ENCODE results near the gene XBP1.
"Not testable (repeated sequence)": the region's sequence is repeated elsewhere in the genome, so short reads cannot be mapped to it uniquely, and the experiment has no call there.

Gene XBP1

DNA sequence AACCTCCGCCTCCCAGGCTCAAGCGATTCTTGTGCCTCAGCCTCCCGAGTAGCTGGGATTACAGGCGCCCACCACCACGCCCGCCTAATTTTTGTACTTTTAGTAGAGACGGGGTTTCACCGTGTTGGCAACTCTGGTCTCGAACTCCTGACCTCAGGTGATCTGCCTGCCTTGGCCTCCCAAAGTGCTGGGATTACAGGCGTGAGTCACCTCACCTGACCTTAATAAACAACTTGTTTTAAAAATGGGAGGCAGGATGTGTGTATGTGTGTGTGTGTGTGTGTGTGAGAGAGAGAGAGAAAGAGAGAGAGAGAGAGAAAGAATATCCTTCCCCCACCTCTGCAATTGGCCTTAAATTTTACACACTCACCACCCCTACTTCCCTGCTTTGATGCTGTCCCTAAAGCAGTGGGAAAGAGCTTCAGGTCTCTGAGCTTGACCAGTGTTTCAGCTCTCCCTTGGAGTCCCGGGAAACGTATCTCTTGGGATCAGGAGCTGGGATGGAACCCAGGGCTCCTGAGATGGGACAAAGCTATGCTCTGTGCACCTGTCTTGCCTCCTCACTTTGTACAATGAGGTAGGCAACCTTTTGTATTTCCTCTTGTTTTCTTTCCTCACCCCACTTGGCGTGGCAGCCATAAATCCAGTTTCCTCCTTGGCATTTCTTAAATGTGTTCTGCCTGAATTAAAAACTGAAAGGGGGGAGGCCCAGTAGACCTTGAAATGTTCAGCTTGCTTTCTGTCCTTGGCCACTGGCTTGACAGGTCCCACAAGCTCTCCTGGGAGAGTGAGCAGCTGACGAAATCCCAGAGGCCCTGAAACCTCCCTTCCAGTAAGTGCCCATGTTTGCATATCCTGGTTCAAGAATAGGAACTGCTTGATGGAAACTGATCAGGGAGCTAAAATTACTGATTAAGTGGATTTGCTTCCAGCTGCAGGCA is 17.8 kb upstream of the XBP1 start:
- DNase-seq (ENCODE audit: low read depth in 2 of 2), result no peak

DNA sequence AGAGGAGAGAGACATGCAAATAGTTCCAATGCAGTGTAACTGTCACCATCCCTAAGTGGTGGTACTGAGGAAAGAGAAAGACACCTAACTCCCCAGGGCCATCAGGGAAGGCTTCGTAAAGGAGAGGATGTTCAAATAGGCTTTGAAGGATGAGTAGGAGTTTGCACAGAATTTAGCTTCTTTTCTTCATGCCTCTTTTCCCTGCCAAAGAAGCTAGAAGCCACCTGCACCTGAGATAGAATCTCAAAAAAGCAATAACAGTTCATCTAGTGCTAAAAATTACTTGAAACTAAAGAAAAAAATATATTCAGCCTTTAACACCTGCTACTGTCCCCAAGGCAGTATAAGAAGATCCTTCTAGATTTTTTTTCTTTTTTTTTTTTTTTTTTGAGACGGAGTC is 16.7 kb upstream of the XBP1 start:
- DNase-seq (ENCODE audit: low read depth in 2 of 2), result no peak

DNA sequence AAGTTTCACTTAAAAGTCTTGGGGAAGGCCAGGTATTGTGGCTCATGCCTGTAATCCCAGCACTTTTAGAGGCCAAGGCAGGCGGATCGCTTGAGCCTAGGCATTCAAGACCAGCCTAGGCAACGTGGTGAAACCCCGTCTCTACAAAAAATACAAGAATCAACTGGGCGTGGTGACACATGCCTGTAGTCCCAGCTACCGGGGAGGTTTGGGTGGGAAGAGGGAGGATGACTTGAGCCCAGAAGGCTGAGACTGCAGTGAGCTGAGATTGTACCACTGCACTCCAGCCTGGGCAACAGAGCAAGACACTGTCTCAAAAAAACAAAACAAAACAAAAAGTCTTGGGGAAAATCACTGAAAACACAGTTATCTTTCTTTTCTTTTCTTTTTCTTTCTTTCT is 15.4 kb upstream of the XBP1 start:
- no peak for DNase-seq (ENCODE audit: low read depth in 2 of 2)

DNA sequence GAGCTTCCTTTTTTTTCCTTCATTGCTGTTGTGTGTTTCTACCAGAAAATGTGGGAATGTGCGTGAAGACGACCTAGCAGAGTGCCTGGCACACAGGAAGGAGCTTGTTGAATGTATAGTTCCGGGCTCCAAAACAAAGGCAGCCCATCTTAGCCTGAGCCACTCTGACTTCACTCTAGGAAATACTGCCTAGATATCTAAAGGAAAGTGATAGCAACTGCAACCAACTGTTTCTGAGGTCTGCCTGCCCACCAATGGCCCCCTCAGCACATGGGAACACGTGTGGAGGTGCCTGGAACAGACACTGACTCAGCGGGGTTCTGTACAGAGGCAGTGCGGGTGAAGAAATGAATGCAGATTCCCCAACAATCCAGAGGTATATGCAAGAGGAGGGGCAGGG is 14.7 kb upstream of the XBP1 start:
- no peak for DNase-seq (ENCODE audit: low read depth in 2 of 2)

DNA sequence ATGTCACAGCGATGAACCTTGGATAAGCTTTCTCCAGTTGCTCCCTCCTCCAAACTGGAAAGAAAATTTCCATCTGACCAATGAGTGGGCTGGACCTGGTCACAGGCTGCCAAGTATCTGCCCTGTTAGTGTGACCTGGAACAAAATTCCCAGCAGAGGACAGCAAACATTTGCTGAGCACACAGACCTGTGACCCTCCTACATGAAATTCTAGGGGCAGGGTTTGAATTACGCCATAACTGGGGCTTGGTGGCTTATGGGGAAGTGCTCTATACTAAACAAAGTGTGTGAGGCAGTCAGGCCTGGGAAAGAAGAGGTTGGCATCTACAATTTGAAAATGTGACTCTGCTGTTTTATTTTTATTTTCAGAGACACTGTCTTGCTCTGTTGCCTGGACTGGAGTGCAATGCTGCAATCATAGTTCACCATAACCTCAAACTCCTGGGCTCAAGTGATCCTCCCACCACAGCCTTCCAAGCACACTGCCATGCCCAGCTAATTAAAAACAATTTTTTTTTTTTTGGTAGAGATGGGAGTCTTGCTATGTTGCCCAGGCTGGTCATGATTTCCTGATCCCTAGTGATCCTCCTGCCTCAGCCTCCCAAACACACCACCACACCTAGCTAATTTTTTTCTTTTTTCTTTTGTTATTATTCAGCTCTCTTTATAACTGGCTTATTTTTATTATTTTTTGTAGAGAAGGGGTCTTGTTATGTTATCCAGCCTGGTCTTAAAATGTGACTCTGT is 13.6 kb upstream of the XBP1 start:
- no peak for DNase-seq (ENCODE audit: low read depth in 2 of 2)

DNA sequence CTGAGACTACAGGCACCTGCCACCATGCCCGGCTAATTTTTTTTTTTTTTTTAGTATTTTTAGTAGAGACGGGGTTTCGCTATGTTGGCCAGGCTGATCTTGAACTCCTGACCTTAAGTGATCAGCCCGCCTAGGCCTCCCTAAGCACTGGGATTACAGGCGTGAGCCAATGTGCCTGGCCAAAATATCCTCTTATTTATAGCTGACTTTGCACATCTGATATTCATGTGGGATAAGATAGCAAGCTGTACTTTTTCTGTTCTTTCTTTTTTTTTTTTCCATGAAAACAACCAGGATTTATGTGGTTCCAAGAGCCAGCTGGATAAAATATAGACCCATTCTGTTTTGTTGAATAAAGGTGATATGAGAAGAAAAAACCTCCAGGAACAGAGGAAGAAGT is 12.1 kb upstream of the XBP1 start:
- no peak for DNase-seq (ENCODE audit: low read depth in 2 of 2)

DNA sequence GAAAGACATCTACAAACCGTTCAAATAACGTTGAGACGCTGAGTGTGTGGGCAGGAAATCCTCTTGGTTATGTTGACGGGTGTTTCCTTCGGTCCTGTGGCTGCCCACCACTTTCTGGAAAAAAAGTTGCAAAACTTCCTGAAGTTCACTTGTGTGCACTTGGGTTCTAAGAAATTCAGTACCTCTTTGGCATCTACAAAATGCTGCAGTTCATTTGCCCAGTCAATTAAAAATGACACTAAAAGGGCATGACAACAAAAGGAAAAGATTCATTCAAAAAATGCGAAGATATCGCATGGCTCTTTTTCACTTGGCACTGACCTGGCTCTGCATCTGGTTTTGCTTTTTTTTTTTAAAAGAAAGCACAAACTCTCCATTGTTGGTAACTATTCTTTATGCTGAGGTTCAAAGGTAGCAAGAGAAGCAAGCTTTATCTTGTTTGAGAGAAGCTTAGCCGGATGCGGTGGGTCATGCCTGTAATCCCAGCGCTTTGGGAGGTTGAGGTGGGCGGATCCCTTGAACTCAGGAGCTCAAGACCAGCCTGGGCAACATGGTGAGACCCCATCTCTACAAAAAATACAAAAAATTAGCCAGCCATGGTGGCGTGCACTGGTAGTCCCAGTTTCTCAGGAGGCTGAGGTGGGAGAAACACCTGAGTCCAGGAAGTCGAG is 10.6 kb upstream of the XBP1 start:
- DNase-seq (ENCODE audit: low read depth in 2 of 2), result no peak

DNA sequence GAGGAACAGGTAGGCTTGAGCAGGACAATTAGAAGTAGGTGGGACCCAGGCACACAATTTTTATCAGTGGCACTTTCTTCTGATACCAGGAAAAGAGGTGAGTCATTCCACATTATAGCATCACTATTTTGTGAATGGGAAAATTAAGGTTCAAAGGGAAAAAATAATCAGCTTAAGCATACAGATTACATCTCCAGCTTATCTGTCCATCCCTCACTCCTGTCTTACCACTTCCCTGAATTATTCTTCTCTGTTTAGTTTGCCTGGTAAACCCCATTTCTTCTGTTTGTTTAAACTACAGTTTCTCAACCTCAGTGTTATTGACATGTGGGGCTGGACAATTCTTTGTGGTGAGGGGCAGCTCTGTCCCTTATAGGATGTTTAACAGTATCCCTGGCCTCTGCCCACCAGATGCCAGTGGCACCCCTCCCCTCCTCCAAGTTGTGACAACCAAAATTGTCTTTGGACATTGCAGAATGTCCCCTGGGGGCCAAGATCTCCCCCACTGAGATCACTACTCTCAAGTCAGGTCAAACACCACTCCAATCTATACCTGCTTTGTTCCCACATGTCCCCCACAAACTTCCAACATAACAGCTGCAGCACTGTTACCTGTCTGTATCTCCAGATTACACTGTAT is 8.5 kb upstream of the XBP1 start:
- DNase-seq (ENCODE audit: low read depth in 2 of 2), result no peak

DNA sequence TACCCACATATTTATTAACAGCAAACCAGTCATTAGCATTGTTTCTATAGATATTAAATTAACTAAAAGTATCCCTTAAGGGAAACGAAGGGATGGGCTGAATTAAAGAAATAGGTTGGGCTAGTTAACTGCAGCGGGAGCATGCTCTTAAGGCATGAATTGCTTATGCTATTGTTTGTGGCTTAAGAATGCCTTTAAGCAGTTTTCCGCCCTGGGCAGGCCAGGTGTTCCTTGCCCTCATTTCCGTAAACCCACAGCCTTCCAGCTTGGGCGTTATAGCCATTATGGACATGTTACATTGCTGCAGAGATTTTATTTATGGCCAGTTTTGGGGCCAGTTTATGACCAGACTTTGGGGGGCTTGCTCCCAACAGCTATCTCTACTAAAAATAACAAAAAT is 5.1 kb upstream of the XBP1 start:
- DNase-seq (ENCODE audit: low read depth in 2 of 2), result not testable (repeated sequence)

DNA sequence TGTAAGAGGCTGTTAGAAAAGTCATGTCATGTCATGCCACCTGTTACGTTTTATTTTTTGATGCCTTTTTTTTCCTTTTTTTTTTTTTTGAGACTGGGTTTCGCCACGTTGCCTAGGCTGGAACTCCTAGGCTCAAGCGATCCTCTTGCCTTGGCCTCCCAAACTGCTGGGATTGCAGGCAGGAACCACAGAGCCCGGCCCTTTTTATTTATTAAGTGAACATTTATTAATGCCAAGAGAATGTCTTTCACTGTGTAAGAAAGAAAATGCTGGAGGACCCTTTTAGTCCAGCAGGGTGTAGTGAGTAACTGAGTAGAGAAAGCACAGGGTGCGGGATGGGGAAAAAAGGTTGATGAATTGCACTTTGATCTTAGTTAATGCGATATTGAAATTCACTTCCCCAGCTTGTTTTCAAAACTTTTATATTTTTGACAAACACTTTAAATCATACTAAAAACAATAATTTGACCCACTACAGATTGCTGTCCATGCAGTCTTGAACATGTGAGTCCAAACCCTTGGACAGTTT is 2.3 kb upstream of the XBP1 start:
- DNase-seq (ENCODE audit: low read depth in 2 of 2), result no peak

DNA sequence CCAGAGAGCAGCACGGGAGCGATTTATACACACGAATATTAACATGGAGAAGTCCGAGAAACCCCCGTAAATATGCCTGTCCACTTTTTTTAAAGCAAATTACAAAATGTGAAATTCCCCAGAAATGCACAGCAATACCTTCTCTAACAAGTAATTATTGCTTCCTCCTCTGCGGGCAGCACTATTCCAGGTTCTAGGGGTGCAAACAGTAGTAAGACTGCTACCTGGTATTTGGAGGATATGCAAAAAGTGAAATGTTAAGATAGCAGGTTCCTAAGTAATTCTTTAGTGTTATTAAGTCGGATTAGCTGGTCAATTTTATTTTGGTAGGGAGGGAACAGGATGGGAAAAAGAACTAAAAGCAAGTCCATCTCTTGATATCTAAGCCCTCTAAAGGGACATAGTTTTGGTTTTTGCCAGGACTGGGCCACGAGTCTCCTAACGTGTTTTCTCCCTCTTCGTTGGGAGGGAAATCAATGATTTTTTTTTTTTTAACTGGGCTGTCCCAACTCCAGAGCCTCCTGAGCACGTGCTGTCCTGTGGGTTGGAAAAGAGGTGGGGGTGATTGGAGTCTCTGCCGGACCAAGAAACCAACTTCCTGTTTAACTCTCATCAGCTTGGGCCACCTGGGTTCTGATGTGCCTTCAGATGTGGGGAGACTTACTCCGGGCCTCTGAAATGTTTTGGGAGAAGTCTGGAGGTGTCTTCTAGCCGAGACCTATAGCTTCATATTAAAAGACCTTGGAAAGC is 1.7 kb upstream of the XBP1 start:
- no peak for DNase-seq (ENCODE audit: low read depth in 2 of 2)

DNA sequence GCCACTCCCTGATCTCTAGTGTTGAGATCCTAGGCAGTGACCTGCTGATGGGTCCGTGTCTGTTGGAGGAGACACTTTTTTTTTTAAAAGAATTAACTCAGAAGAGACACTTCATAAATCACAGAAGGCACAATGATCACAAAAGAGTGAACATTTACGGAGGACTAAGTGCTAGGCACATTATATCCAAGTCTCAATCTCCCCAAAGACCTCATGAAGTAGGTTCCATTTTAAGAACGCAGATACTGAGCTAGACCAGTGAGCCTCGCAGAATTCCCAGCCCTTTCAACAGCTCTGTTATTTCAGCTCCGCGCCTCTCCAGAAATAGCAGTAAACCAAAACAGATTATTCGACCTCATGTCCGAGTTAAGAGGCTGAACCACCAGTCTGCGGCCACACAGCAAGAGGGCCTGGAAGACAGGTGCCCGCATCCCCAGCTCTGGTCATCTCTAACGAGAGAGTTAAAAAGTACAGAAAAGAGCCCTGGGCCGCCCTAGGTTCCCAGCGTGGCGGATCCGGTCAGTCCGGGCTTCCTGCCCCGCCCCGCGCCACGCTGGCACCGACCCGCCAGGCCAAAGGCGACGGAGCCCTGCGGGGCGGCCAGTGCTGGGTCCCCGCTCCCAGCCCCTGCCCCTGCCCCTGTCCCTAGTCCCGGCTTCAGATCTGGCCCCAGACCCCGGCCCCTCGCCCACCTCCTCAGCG is 612 bp downstream of the XBP1 start:
- DNase-seq (ENCODE audit: low read depth in 2 of 2), result peak in 1 of 2 donors; percentile 23

DNA sequence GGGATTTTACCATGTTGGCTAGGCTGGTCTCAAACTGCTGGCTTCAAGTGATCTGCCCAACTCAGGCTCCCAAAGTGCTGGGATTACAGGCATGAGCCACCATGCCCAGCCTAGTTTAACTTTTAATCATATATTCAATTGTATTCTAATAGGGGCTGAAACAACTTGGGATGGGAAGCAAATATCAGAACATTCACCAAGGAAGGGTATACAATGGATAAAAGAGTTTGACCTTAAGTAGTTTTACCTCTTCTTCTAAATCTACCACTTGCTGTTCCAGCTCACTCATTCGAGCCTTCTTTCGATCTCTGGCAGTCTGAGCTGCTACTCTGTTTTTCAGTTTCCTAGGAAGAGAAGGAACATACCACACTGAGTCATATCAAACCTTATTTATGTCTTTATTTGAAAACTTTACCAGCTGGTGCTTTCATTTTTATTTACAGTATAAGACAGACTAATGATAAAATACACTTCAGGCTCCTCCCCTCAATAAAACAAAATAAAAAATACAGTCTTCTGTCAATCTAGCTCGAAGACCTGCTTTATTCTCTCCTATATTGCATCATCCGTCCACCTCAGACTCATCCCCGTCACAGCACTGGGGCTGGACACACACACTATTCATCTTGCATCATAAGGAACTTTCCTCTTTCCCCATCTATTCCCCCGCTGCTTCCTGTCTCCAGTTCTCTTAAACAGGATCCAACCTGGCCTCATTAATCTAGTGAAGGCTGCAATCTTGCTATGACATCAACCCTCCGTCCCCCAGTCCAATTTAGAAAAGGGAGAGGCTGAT is 1.4 kb downstream of the XBP1 start:
- no peak for DNase-seq (ENCODE audit: low read depth in 2 of 2)

DNA sequence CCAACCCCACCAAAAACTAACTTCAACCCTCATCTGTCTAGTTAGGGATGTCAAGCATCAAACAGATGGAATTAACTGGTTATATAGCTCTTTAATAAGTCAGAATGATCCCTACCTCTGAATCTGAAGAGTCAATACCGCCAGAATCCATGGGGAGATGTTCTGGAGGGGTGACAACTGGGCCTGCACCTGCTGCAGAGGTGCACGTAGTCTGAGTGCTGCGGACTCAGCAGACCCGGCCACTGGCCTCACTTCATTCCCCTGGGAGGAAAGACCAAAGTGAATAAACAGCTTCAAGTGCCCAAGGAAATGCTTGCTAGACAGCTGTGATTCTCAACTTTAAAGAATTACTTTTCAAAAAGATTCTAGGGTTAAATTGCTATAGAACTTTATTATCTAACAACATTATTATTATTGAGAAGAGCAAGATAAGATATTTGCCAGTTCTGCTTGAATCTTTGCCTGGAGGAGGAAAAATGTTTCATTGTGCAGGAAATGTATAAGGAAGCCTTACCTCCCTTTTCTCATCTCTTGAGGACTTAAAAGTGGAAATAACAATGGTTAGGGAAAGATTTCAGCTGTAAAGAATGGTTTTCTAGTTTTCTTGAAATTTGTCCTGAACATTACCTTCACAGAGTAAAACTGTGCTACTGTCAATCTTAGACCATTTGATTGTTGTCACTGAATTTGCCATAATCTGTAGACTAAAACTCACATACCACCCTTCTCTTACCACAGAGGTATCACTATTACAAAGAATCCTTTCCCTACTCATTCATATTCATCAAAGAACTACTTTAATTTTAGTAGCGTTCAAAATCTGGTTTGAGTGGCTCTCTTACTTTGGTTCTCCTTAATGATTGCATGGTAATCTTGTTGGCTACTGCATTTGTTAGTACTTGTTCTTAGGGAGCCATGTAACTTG is 4.2 kb downstream of the XBP1 start:
- no peak for DNase-seq (ENCODE audit: low read depth in 2 of 2)

DNA sequence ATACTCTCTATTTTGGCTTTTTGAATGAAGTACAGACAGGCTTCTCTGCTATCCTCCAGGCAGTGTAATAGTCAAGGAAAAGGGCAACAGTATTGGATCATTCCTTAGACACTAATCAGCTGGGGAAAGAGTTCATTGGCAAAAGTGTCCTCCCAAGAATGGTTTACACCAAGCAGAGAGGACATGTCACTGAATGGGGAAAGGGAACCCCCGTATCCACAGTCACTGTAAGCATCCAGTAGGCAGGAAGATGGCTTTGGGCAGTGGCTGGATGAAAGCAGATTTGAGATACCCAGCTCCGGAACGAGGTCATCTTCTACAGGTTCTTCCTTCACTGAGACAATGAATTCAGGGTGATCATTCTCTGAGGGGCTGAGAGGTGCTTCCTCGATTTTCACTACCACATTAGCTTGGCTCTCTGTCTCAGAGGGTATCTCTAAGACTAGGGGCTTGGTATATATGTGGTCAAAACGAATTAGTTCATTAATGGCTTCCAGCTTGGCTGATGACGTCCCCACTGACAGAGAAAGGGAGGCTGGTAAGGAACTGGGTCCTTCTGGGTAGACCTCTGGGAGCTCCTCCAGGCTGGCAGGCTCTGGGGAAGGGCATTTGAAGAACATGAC is 5.2 kb downstream of the XBP1 start:
- no peak for DNase-seq (ENCODE audit: low read depth in 2 of 2)

DNA sequence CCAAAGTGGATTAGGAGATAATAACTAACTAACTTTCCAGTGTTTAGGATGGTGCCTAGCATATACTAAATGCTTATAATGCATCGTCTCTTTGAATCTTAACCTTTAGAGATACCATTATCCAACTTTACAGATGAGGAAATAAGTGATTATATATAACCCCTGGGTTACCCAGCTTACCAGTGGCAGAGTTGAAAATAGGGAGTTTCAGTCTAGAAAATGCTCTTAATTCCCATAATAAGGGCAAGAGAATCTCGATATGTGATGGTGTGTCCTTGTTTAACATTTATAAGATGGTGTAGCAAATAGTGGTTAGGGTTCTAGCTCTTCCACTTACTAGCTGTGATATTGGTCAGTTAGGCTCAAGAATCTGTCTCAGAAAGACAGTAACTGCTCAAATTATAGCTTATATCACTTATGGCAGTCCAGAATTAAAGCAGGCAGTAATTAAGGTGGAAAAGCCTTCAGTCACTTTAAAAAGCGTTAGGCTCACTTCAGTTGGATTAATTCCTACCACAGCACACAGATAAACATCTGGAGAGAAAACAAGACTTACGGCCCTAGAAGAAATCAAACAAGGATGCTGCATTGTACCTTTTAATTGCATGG is 6.3 kb downstream of the XBP1 start:
- DNase-seq (ENCODE audit: low read depth in 2 of 2), result no peak
